Activated T-cell treated with anti-CD3 and anti-CD28 coated beads, Interleukin-2, amount 50 U/mL, for 72 hours (primary cell): ENCODE data around the gene TMEM63B. TPM values are rescaled to one million over a fixed set of nuclear protein-coding genes. Genes with fewer than 3 reads are reported as not detected.
A peak's percentile ranks its signal among the peaks of the same experiment; 100 is the strongest.

Experiments
- ATAC-seq, 2 donors: fragments of 150-1000 bp; cut with Tn5 transposase; replicated peaks in 1 of 2; 2 replicates each; pipeline ENCODE4 v1.10.0; 2021; ENCODE audit warnings: moderate library complexity in 2 of 2, mild to moderate bottlenecking in 1 of 2
- DNase-seq, 2 donors: peaks; one replicate each; pipeline ENCODE4 v3.0.0; 2021 to 2022; ENCODE audit warnings: mixed read lengths in 1 of 2
- H3K27ac Mint-ChIP-seq: one replicate; pipeline ENCODE4 v1.8.0; 2022; ENCODE audit warnings: mild to moderate bottlenecking, moderate library complexity, mixed read lengths
- H3K27me3 Mint-ChIP-seq: one replicate; pipeline ENCODE4 v1.8.0; 2022; ENCODE audit warnings: low read depth, mixed read lengths
- H3K36me3 Mint-ChIP-seq, 2 donors: one replicate each; pipeline ENCODE4 v1.8.0; 2022; ENCODE audit warnings: mixed read lengths in 2 of 2, mild to moderate bottlenecking in 1 of 2; ENCODE audit not compliant: insufficient read depth in 2 of 2
- H3K4me1 Mint-ChIP-seq: one replicate; pipeline ENCODE4 v1.8.0; 2022; ENCODE audit warnings: low read depth, mixed read lengths
- H3K4me3 Mint-ChIP-seq, 2 donors: one replicate each; pipeline ENCODE4 v1.8.0; 2022; ENCODE audit warnings: mild to moderate bottlenecking in 2 of 2, mixed read lengths in 2 of 2, moderate library complexity in 2 of 2
- H3K9me3 Mint-ChIP-seq, 2 donors: one replicate each; pipeline ENCODE4 v1.8.0; 2022; ENCODE audit warnings: mixed read lengths in 2 of 2
- total RNA-seq, 2 donors: library from RNA; stranded (reverse); gene quantifications; one replicate each; pipeline ENCODE4 v1.2.3, GENCODE V29; 2022

TMEM63B gene
- 10 to 100 TPM; 16.3 to 17.9 TPM for total RNA-seq

DNA sequence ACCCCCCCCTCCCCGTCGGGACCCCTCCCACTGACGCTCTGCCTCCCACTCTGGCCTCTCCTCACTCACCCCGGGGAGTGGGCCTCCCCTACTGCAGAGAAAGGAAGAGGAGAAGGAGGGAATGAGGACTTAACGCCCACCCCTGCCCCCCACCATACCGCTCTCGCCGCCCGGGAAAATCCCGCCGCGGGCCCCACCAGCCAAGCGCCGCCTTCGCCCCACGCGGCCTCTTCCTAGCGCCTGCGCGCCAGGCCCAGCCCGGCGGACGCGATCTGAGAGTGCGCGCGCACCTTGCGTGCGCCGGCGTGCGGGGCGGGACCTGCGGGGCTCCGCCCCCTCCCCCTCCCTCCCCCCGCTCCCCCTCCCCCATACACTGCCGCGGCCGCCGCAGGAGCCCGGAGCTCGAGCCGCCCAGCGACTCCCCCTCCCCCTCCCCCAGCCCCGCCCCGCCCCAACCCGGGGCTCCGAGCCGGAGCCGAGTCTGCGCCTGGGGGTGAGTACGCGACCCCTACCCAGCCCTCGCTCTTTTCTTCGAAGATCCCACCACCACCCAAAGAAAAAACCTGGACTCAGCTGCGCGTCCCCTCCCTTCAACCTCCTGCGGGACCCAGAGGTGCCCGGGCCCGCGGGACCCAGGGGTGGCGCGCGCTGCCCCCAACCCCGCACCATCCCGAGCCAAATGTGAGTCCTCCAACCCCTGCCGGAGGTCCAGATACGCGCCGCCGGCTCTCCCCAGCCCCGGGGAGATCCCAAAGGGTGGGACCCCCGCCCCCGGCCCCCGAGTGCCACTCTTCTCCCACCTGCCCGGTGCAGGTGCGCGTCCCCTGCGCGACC lies at the start of gene TMEM63B, which contains the start of gene MRPL14:
TSS of gene TMEM63B (plus strand) at position 369 of the 834 bp plus-strand sequence. CDS start 7,031 bp downstream, outside the sequence.
TSS of gene MRPL14 (minus strand) at position 267 of the 834 bp plus-strand sequence. CDS start 10,841 bp downstream, outside the sequence.
- Mint-ChIP-seq H3K4me3 (peak within 1 kb of the TSS; percentile 87 to 90), H3K27me3 (no peaks in the 10 kb centered on the region), H3K27ac (peak within 1 kb of the TSS; percentile 53), H3K36me3 (peaks cover 6 to 8% of the 10 kb centered on the region in 2 donors), H3K9me3 (no peaks in the 10 kb centered on the region), H3K4me1 (peaks cover 52% of the 10 kb centered on the region)
- peak; percentile 80 for ATAC-seq
- peak; percentile 89 to 93 for DNase-seq

DNA sequence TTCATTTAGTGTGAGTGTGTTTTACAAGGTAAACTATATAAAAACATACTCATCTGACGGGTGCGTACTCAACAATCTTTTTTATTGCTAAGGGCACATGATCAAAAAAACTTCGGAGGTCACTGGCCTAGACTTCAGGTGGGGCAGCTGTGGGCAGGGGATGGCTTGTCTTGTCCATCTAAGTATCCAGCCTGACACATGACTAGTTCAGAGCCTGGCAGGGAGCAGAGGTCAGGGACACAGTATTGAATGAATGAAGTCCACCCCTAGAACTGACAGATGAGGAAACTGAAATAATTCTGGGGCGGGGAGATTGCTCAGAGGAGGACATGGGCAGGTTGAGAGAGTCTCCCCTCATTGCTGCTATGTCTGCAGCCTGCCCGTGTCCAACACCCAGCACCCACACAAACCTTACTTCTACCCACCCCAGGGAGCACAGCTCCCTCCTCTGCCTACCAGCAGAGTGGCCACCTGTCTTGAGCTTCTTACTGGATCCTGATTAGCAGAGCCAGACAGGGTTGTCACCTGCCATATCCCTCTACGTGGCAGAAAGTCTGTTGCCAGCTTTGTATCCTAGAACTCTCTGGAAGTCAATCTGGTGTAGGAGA lies 49.0 kb upstream of the TMEM63B start:
- Mint-ChIP-seq H3K9me3 (no peaks in the 10 kb centered on the region), H3K27ac (no peak overlapping the region), H3K27me3 (peaks cover 22% of the 10 kb centered on the region), H3K4me1 (peaks cover 14% of the 10 kb centered on the region), H3K4me3 (no peak overlapping the region), H3K36me3 (no peaks in the 10 kb centered on the region)
- DNase-seq: no peak
- ATAC-seq: no peak

DNA sequence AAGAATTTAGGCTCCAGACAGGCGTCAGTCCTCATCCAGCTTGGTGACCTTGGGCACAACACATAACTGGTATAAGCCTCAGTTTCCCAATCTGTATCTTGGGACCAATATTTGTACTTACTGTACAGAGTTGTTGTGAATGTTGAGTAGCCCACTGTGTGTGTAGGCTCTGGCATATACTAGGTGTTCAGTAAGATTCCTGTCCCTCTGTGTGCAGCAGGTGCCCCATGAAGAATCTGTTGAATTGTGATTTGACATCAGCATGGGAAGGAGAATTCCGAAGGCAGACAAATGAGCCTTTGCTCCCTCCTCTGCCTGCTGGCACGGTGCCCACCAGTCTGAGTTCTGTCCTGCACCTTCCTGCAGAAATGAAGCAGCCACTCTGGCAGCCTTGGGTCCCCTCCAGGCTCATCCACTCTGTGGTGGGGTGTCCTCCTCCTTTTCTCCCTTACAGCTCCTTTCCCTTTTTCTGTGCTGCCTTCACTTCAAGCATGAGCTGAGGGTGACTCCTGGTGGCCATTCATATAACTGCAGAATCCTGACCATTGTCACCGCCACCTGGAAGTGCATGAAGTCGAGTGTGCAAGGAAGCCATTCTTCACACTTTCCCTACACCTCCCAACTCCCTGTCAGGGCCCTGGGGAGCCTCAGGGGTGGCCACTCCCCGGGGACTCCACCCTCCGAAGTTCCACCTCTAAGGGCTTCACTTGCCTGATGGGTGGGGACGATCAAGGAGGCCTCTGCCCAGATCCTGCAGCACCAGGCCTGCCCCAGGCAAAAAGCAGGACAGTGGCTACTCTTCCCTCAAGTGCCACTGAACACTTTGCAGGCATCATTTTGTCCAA lies 48.3 kb upstream of the TMEM63B start:
- H3K36me3 Mint-ChIP-seq: no peaks in the 10 kb centered on the region
- peak; percentile 67 to 77 for DNase-seq
- H3K4me3 Mint-ChIP-seq: no peak overlapping the region
- peaks cover 8% of the 10 kb centered on the region for H3K4me1 Mint-ChIP-seq
- no peaks in the 10 kb centered on the region for H3K9me3 Mint-ChIP-seq
- H3K27me3 Mint-ChIP-seq: peaks cover 18% of the 10 kb centered on the region
- H3K27ac Mint-ChIP-seq: no peak overlapping the region
- ATAC-seq: peak; percentile 31 to 42

DNA sequence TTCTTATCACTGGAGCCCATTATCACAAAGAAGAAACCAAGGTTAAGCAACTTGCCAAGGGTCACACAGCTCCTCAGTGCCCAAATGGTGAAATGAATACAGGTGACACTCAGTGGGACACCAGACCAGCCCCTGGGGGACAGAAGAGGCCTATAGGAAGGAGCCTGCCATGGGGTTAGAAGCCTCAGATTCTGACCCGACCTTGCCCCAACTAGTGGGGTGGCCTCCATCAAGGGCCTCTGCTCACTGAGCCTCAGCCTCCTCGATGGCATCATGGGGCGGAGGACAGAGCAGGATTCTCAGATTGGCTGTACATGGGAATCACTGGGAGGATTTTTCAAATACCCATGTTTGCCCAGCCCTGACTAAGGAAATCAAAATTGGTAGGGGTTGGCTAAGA lies 47.7 kb upstream of the TMEM63B start:
- Mint-ChIP-seq H3K27me3 (peaks cover 12% of the 10 kb centered on the region), H3K9me3 (no peaks in the 10 kb centered on the region), H3K4me3 (no peak overlapping the region), H3K36me3 (no peaks in the 10 kb centered on the region), H3K27ac (no peak overlapping the region), H3K4me1 (peaks cover 2% of the 10 kb centered on the region)
- ATAC-seq (no peak), DNase-seq (no peak)

DNA sequence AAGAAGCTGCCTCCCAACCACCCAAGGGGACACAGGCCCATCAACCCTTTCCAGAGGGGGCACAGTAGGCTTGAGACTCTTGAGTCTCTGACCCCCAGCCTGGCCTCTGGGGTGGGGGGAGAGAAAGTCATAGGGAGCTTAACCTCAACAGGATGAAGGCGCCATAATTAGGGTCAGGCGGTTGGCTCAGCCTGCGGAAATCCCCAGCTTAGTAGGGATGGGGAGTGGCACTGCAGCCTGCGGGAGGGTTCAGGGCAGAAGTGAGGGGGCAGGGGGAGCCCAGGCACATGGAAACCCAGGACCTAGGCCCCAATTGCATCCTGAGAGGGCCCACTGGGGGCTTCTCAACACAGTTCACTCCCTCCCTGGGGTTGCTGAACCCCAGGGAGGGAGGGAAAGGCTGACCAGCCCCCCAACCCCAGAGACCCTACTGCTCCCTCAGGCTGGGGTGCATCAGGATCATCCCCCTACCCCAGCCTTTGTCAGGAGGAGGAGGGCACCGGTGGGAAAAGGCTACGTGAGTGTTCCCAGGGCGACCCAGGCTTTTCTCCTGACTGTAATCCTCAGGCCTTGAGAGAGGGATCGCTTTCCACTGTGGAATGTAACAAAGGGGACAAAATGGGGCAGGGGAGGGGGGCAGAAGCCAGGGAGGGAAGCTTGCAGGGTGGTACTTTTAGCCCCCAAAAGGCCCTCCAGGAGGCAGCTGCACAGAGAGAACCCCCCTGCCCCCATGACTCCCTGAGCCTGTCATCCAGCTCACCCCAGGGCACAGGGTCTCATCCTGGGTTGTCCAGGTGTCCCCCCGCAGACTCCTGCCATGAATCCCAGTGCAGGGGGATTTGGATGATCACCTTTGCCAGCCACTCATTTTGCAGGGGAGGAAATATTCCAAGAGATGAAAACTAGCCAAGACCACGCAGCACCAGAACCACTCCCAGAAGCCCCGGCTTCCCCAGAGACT lies 46.5 kb upstream of the TMEM63B start:
- Mint-ChIP-seq H3K36me3 (no peaks in the 10 kb centered on the region), H3K4me1 (no peaks in the 10 kb centered on the region), H3K9me3 (no peaks in the 10 kb centered on the region), H3K27me3 (peaks cover 11% of the 10 kb centered on the region), H3K4me3 (no peak overlapping the region), H3K27ac (no peak overlapping the region)
- ATAC-seq (no peak), DNase-seq (no peak)

DNA sequence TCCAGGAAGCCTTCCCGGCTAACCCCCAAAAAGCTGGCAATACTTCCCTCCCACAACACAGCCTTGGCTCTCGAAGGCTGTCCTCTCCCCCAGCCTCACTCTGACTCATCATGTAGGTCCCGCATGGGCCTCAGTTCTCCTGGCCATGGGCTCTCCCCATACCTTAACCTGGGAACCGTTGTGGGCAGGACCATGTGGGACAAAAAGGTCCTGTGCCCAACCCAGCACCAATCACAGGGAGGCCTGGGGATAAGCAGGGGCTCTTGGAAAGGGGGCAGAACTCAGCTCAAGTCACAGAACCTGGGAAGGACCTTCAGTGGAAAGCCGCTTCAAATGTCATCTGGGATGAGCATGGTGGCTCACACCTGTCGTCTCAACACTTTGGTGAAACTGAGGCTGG lies 45.6 kb upstream of the TMEM63B start:
- H3K4me1 Mint-ChIP-seq: peaks cover 3% of the 10 kb centered on the region
- ATAC-seq: no peak

DNA sequence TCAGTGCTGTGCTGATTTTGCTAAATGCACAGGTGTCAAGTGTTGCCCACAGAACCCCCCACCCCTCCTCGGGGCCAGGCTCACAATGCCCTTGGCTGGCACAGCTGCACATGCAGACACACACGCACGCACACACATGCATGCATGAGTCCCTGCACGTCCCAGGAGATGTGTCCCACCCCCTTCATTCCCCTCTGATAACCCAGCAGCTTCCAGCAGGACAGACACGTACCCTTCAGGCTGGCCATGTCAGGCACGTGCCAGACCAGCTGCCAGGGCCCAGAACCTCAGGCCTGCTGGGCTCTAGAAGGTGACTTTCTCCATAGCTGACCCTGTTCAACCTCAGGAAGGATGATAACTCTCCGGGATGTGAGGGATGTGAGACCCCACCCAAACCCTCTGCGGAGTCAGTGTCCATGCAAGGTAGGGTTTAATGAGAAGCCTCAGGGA lies 44.5 kb upstream of the TMEM63B start:
- no peak for ATAC-seq
- no peak overlapping the region for H3K4me3 Mint-ChIP-seq
- peaks cover 6% of the 10 kb centered on the region for H3K4me1 Mint-ChIP-seq
- H3K36me3 Mint-ChIP-seq: no peaks in the 10 kb centered on the region
- H3K27ac Mint-ChIP-seq: peak overlapping the region; percentile 44
- DNase-seq: no peak
- peaks cover 7% of the 10 kb centered on the region for H3K27me3 Mint-ChIP-seq
- no peaks in the 10 kb centered on the region for H3K9me3 Mint-ChIP-seq

More for the DNA sequence above, 45.6 kb upstream of the TMEM63B start:
- H3K36me3 Mint-ChIP-seq: no peaks in the 10 kb centered on the region
- no peak overlapping the region for H3K27ac Mint-ChIP-seq
- no peak overlapping the region for H3K4me3 Mint-ChIP-seq
- DNase-seq: no peak
- H3K9me3 Mint-ChIP-seq: no peaks in the 10 kb centered on the region
- peaks cover 11% of the 10 kb centered on the region for H3K27me3 Mint-ChIP-seq

DNA sequence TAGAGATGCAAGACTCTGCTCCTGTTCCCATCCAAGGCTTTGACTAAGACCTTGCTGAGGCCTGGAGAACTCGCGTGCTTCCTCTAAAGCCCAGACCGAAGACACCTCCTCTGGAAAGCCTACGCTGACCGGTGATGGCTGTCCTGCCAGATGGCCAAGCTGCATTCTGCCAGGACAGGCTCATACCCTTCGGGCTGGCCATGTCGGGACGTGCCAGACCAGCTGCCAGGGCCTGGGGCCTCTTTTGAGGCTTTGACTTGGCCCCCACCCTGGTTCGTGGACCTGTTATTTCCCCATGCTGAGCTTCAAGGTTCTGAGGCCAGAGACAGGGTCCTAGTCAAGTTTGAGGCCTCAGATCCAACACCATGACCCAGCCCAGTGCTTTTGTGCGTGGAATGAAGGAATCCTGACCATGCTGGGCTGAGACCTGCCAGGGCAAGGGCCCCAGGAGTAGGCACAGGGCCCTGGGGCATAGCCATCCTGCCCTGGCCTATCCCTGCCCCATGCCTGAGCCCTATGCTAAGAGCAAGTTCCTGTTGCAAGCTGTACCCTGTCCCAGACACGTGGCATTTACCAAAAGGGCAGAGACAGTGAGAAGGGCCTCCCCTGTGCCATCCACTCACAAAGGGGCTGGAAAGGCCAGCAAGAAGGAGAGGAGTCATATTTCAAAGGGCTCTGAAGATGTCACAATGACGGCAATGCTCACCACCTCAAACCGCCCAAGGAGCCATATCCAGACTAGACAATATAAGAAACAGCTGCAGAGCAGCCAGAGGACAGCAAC lies 42.9 kb upstream of the TMEM63B start:
- no peaks in the 10 kb centered on the region for H3K9me3 Mint-ChIP-seq
- H3K27ac Mint-ChIP-seq: no peak overlapping the region
- H3K36me3 Mint-ChIP-seq: no peaks in the 10 kb centered on the region
- H3K4me1 Mint-ChIP-seq: peaks cover 6% of the 10 kb centered on the region
- no peak for ATAC-seq
- no peak for DNase-seq
- H3K27me3 Mint-ChIP-seq: no peaks in the 10 kb centered on the region
- no peak overlapping the region for H3K4me3 Mint-ChIP-seq

DNA sequence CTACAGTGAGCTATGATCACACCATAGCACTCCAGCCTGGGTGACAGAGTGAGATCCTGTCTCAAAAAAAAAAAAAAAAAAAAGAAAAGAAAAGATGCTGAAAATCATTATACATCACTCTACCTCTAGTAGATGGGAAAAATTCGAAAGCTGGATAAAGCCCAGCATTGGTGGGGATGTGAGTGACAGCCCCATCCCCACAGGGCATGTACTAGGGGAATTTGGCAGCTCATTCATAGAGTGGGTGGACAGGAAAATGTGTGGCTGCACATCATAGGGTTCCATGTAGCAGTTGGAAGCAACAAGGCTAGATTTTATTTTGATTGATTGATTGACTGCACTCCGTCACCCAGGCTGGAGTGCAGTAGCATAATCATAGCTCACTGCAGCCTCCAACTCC lies 42.1 kb upstream of the TMEM63B start:
- H3K27me3 Mint-ChIP-seq: no peaks in the 10 kb centered on the region
- no peak overlapping the region for H3K27ac Mint-ChIP-seq
- no peak for ATAC-seq

DNA sequence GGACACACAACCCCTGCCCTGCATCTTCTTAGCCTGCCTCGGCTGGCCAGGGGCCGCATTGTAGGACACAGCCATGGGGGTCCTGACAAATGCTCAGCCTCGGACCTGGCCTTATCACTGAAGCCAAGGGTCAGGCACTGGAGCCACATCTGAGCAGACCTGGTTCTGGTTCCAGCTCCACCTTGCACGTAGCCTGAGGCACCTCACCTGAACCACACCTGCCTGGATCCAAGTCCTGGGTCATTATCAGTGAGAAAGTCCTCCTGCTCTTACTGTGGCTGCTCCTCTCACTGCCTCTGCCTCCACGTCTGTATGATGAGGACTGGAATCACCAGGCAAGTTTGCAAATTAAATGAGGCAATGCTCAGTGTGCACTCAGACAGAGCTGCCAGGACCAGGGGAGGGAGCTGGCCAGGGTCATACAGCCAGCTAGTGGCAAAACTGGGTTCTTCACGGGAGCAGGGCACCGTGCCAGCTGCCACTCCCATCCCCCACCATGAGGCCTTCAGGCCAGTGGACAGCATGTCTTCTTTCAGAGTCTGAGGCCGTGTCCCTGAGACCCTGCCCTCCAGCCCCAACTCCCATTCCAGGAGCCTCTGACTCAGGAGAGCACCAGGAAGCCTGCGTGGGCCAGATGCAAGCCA lies 40.3 kb upstream of the TMEM63B start:
- ATAC-seq (no peak), DNase-seq (no peak)
- no peak overlapping the region for H3K4me3 Mint-ChIP-seq
- H3K36me3 Mint-ChIP-seq: no peaks in the 10 kb centered on the region
- H3K9me3 Mint-ChIP-seq: no peaks in the 10 kb centered on the region
- H3K27me3 Mint-ChIP-seq: no peaks in the 10 kb centered on the region
- H3K4me1 Mint-ChIP-seq: peaks cover 6% of the 10 kb centered on the region
- no peak overlapping the region for H3K27ac Mint-ChIP-seq

More for the DNA sequence above, 42.1 kb upstream of the TMEM63B start:
- Mint-ChIP-seq H3K4me1 (peaks cover 6% of the 10 kb centered on the region), H3K36me3 (no peaks in the 10 kb centered on the region), H3K4me3 (no peak overlapping the region), H3K9me3 (no peaks in the 10 kb centered on the region)
- DNase-seq: no peak

DNA sequence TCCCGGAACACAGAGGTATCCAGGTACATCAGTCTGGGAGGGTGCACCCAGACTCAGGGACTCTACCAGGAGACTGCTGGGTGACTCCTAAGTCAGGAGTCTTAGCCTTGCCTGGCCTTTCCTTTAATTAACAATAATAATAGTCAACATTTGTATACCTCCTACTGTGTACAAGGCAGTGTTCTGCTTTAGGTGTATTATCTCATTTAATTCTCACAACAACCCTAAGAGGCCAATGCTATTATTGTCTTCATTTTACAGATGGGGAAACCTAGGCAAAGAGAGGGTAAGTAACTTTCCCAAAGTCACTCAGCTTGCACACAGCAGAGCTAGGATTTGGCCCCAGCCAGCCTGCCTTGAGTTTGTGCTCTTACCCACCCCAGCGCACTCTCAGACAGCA lies 39.7 kb upstream of the TMEM63B start:
- Mint-ChIP-seq H3K27me3 (no peaks in the 10 kb centered on the region), H3K4me1 (peaks cover 6% of the 10 kb centered on the region), H3K9me3 (no peaks in the 10 kb centered on the region), H3K4me3 (no peak overlapping the region), H3K27ac (no peak overlapping the region), H3K36me3 (no peaks in the 10 kb centered on the region)
- ATAC-seq: no peak
- DNase-seq: no peak
